ENCODE measurements around the gene AHNAK2. TPM values are rescaled to one million over a fixed set of nuclear protein-coding genes. Genes with fewer than 3 reads are reported as not detected.
A peak's percentile ranks its signal among the peaks of the same experiment; 100 is the strongest.
"Not testable (repeated sequence)": the region's sequence is repeated elsewhere in the genome, so short reads cannot be mapped to it uniquely, and the experiment has no call there.

AHNAK2 gene
- total RNA-seq, 1 experiment from 2014 or later, result 10.4 TPM

- no peak for DNase-seq (ENCODE audit: low read depth)
Measured at GRCh38 chr14:104928391-104929133, 49.6 kb downstream of the AHNAK2 start.

DNA sequence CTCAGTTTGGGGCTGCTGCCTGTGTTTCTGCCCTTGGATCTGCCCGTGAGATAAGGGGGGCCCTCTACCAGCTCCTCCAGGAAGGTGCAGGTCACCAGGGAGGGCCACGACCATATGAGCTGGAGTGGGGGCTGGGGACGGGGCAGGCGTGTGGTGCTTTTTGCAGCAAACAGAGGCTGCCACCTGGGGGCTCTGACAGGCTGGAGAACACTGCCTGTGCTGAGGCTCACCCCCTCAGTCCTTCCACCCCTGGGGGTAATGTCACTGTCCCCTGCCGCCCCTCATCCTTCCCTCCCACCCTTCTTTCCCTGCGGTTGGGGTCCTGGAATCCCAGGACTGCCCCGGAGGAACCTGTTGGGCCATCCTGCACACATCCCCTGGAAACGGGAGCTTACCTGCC lies 50.3 kb downstream of the AHNAK2 start:
- no peak for DNase-seq (ENCODE audit: low read depth)

GRCh38 chr14:104927432-104927816 lies 50.8 kb downstream of the AHNAK2 start:
- no peak for DNase-seq (ENCODE audit: low read depth)

DNA sequence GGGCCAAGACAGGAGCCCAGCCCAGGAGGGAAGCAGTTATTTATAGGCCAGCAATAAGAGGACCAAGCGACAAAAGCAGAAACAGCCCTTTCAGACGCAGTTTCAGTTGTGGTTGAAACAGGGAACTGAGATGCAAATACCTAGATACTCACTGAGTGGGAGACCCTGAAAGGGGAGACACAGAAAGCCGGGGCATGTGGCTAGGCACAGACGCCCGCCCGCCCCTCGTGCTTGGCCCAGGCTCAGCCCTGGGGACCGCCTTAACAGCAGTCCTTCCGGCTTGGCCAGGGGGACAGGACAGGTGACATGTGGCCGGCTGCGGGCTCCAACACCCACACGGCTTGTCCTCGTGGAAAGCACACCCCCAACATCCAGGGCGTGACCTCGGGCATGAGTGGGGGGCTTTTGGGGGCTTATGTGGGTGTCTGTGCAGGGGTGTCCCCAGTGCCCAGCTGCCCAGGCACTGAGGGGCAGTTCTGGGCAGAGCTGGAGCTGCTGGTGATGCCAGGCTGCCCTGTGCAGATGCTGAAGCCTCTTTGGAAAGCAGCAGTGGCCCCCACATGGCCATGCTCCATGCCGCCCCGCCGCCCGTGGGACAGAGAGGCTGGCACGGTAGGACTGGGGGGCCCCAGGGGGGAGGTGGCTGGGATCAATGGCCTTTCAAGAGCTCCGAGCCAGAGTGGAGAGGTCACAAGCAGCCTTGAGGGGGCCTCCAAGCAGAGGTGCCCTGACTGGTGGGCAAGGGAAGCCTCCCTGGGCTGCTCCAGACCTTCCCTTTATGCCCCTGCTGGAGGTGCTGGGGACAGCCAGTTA lies 51.3 kb downstream of the AHNAK2 start:
- DNase-seq (ENCODE audit: low read depth), result no peak

- peak; percentile 60 for DNase-seq (ENCODE audit: low read depth)
Measured at GRCh38 chr14:104925855-104926609, 52.1 kb downstream of the AHNAK2 start.

- no peak for DNase-seq (ENCODE audit: low read depth)
Measured at GRCh38 chr14:104925214-104925854, 52.8 kb downstream of the AHNAK2 start.

- DNase-seq (ENCODE audit: low read depth), result no peak
Measured at GRCh38 chr14:104924421-104925213, 53.6 kb downstream of the AHNAK2 start, which contains the start of gene PLD4. Gene PLD4 (plus strand): TSS chr14:104924879. CDS start chr14:104927141, 2,262 bp downstream.

GRCh38 chr14:104923640-104924420 lies 54.3 kb downstream of the AHNAK2 start:
- DNase-seq (ENCODE audit: low read depth), result no peak

- no peak for DNase-seq (ENCODE audit: low read depth)
Measured at GRCh38 chr14:104919993-104920315, 58.2 kb downstream of the AHNAK2 start.

- not testable (repeated sequence) for DNase-seq (ENCODE audit: low read depth)
Measured at GRCh38 chr14:104919152-104919992, 58.8 kb downstream of the AHNAK2 start.

DNA sequence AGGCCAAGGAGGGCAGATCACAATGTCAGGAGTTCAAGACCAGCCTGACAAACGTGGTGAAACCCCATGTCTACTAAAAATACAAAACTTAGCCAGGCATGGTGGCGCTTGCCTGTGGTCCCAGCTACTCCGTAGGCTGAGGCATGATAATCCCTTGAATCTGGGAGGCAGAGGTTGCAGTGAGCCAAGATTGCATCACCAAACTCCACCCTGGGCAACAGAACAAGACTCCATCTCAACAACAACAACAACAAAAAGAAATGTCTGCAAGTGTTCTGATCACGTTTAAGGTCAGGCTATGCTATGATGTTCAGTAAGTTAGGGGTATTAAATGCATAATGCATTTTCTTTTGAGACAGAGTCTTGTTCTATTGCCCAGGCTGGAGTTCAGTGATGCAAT lies 60.2 kb downstream of the AHNAK2 start:
- DNase-seq (ENCODE audit: low read depth), result no peak

DNA sequence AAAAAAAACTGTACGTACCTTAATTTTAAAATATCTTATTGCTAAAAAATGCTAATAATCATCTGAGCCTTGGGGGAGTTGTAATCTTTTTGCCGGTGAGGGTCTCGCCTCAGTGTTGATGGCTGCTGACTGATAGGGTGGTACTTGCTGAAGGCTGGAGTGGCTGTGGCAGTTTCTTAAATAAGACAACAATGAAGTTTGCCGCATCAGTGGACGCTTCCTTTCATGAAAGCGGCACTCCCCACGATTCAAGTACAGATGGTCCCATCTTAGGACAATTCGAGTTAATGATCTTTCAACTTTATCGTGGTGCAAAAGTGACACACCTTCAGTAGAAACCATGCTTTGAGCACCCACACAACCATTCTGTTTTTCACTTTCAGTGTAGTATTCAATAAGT lies 61.1 kb downstream of the AHNAK2 start:
- no peak for DNase-seq (ENCODE audit: low read depth)

DNA sequence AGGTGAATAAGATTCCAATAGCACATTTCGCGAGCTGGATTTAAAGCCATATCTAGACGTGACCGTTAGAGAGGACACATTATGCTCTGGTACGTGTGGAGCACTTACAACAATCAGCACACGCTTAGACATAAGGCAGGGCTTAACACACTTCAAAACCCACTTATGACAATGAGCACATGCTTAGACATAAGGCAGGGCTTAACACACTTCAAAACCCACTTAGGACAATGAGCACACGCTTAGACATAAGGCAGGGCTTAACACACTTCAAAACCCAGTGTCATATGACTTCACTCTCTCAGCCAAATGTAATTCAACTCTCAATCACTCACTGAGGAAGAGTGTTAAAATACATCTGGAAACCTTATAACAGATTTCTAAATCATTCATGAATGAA lies 64.7 kb downstream of the AHNAK2 start:
- DNase-seq (ENCODE audit: low read depth), result no peak

- no peak for DNase-seq (ENCODE audit: low read depth)
Measured at GRCh38 chr14:104912053-104912452, 66.1 kb downstream of the AHNAK2 start.

DNA sequence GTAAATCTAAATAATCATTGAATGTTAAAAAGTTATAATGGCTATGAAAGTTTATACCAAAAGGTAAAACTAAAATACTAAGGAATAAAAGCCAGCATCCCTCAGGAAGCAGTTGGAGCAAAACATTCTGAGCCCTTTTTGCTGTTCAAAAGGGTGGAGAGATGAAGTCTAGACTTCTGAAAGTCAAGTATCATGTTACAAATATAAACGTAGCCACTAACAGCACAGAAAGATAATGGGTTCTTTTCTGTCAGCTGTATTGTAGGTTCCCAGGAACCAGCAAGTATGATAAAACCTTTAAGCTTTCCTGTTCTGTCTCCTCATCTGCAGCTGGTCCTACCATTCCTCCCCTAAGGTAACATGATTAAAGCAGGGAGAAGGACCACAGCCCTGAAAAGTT lies 69.9 kb downstream of the AHNAK2 start:
- no peak for DNase-seq (ENCODE audit: low read depth)

GRCh38 chr14:104905579-104905933 lies 72.6 kb downstream of the AHNAK2 start:
- DNase-seq (ENCODE audit: low read depth), result not testable (repeated sequence)

- not testable (repeated sequence) for DNase-seq (ENCODE audit: low read depth)
Measured at GRCh38 chr14:104904650-104905578, 73.3 kb downstream of the AHNAK2 start.

- DNase-seq (ENCODE audit: low read depth), result no peak
Measured at GRCh38 chr14:104903990-104904389, 74.2 kb downstream of the AHNAK2 start.

Measured in Daoy (cell line).